ENCODE measurements around the gene TRMT112.

- no peak for TF ChIP-seq YY1 (IDR thresholded peaks at IDR 0.05; ENCODE audit: insufficient read depth, insufficient read length)
- TF ChIP-seq ZNF274 (IDR thresholded peaks at IDR 0.05; ENCODE audit: low read depth, low read length): no peak
- TF ChIP-seq SUZ12 (IDR thresholded peaks at IDR 0.05; ENCODE audit: extremely low read depth, insufficient read depth, insufficient read length): no peak
Measured at GRCh38 chr11:64313491-64314145, 3.7 kb downstream of the TRMT112 start.

All from NT2/D1 (cell line).